ENCODE results near the gene MYH7B. TPM values are rescaled to one million over a fixed set of nuclear protein-coding genes. Genes with fewer than 3 reads are reported as not detected.

Gene MYH7B
- total and polyA plus RNA-seq, 2 donors (not counting 3 experiments of a cell fraction or from before 2014, with no cell fraction given), result 0.03 TPM; not detected in 1

GRCh38 chr20:34996243-34997028 is 40.8 kb downstream of the MYH7B start:
- FAIRE-seq (no peak), DNase-seq (ENCODE audit: low read depth, low spot score) (no peak)
- intact Hi-C loops (cut with micrococcal nuclease) (no loop called here), dilution Hi-C loops (cut with MboI; ENCODE audit: extremely low pct_ligation_motif_present, low sequenced_read_pairs) (no loop called here)
- Histone ChIP-seq H3K9ac (replicated peaks; ENCODE audit: extremely low read depth, insufficient read depth, low read length) (no peak overlapping the region), H3K9me1 (replicated peaks; ENCODE audit: control insufficient read depth, extremely low read depth, insufficient read depth, low read length) (no peaks in the 10 kb centered on the region), H3K27me3 (ENCODE audit: control insufficient read depth in 2 of 2, insufficient read depth in 2 of 2, low read length in 2 of 2) (no peaks in the 10 kb centered on the region), H3K4me3 (replicated peaks in 1 of 3; ENCODE audit: insufficient read depth in 1 of 3, low read depth in 1 of 3, low read length in 3 of 3) (no peak overlapping the region), H3K79me2 (ENCODE audit: control insufficient read depth, insufficient read depth, low read length) (no peaks in the 10 kb centered on the region), H3K4me1 (ENCODE audit: control insufficient read depth, extremely low read depth, insufficient read depth, low read length) (no peaks in the 10 kb centered on the region), H3K27ac (ENCODE audit: insufficient read depth, low read depth, low read length) (no peak overlapping the region), H3K4me2 (ENCODE audit: insufficient read depth, low read length) (no peak overlapping the region), H3K36me3 (ENCODE audit: control insufficient read depth in 2 of 2, extremely low read depth in 1 of 2, insufficient read depth in 2 of 2, low read length in 2 of 2) (peaks cover 0 to 51% of the 10 kb centered on the region in 2 experiments), H3K9me3 (replicated peaks; ENCODE audit: control insufficient read depth, insufficient read depth, low read length) (no peaks in the 10 kb centered on the region), H2AFZ (ENCODE audit: low read depth, low read length) (no peak overlapping the region), H4K20me1 (replicated peaks; ENCODE audit: control insufficient read depth, extremely low read depth, insufficient read depth, low read length) (no peaks in the 10 kb centered on the region)
- TF ChIP-seq POLR2AphosphoS5 (IDR thresholded peaks at IDR 0.05; ENCODE audit: insufficient read depth, low read depth, low read length) (no peak), MYC (IDR thresholded peaks at IDR 0.05; ENCODE audit: low read depth, low read length) (no peak), POLR2A (IDR thresholded peaks at IDR 0.05; ENCODE audit: low read depth, low read length) (no peak), EZH2 (IDR thresholded peaks at IDR 0.05; ENCODE audit: borderline replicate concordance, low read depth, low read length, severe bottlenecking) (no peak), JUN (IDR thresholded peaks at IDR 0.05; ENCODE audit: borderline replicate concordance, insufficient read depth, insufficient read length, low read depth) (no peak), CTCF (IDR thresholded peaks at IDR 0.05; ENCODE audit: extremely low read depth in 1 of 2, insufficient read depth in 1 of 2, low read depth in 1 of 2, low read length in 2 of 2) (no peak), FOS (IDR thresholded peaks at IDR 0.05; ENCODE audit: borderline replicate concordance, insufficient read depth, low read length) (no peak), GATA2 (IDR thresholded peaks at IDR 0.05; ENCODE audit: insufficient read depth, insufficient read length, low read depth, low read length) (no peak)
- TF ChIP-seq, protein P1, sequence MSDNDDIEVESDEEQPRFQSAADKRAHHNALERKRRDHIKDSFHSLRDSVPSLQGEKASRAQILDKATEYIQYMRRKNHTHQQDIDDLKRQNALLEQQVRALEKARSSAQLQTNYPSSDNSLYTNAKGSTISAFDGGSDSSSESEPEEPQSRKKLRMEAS (IDR thresholded peaks at IDR 0.05; ENCODE audit: insufficient read depth, insufficient read length), result no peak
- POLR2A ChIA-PET, result interaction anchor here (0.6 kb wide), 1 partner anchor 746 kb away, joined by 3 read pairs; the partner anchor contains the start of gene RBM39
- BruUV-seq (replicated peaks), result no TSS peak
- CTCF ChIA-PET, result interaction anchor here (1.5 to 3.4 kb wide), 2 partner anchors 11 to 123 kb away, joined by 5 to 26 read pairs; partner anchors contain the start of gene GGT7
